NCI-H2227 treated with DMSO at 0.1 percent for 48 hours (cell line): ENCODE data around the gene BPHL.
"Not testable (repeated sequence)": the region's sequence is repeated elsewhere in the genome, so short reads cannot be mapped to it uniquely, and the experiment has no call there.

Experiments used
- DNase-seq: peaks from one replicate; lab custom pipeline; 2025; lab: John Stamatoyannopoulos, UW

BPHL gene

GRCh38 chr6:3118353-3119039, at the start of gene BPHL:
TSS of gene BPHL (plus strand) at chr6:3118711. CDS start at chr6:3118741, 30 bp downstream.
- peak; percentile 93 for DNase-seq

GRCh38 chr6:3071568-3071967, 46.9 kb upstream of the BPHL start:
- DNase-seq, result no peak

- no peak for DNase-seq
Measured at GRCh38 chr6:3072798-3073197, 45.7 kb upstream of the BPHL start.

GRCh38 chr6:3073382-3073781, 45.1 kb upstream of the BPHL start:
- DNase-seq, result no peak

GRCh38 chr6:3075772-3076113, 42.8 kb upstream of the BPHL start:
- DNase-seq, result no peak

- DNase-seq, result no peak
Measured at GRCh38 chr6:3076320-3076719, 42.2 kb upstream of the BPHL start.

- DNase-seq, result no peak
Measured at GRCh38 chr6:3077430-3077829, 41.1 kb upstream of the BPHL start.

GRCh38 chr6:3078952-3079351, 39.6 kb upstream of the BPHL start:
- DNase-seq, result not testable (repeated sequence)

- DNase-seq, result no peak
Measured at GRCh38 chr6:3079682-3080081, 38.8 kb upstream of the BPHL start.

GRCh38 chr6:3081960-3082359, 36.6 kb upstream of the BPHL start:
- no peak for DNase-seq

- no peak for DNase-seq
Measured at GRCh38 chr6:3085074-3085473, 33.4 kb upstream of the BPHL start.

GRCh38 chr6:3086282-3086946, 32.1 kb upstream of the BPHL start:
- DNase-seq, result no peak

GRCh38 chr6:3088446-3088845, 30.1 kb upstream of the BPHL start:
- DNase-seq, result no peak

- no peak for DNase-seq
Measured at GRCh38 chr6:3088968-3089367, 29.5 kb upstream of the BPHL start.

GRCh38 chr6:3090013-3090412, 28.5 kb upstream of the BPHL start:
- no peak for DNase-seq

- no peak for DNase-seq
Measured at GRCh38 chr6:3094815-3095214, 23.7 kb upstream of the BPHL start.

GRCh38 chr6:3102875-3103274, 15.6 kb upstream of the BPHL start:
- no peak for DNase-seq

- no peak for DNase-seq
Measured at GRCh38 chr6:3108746-3109414, 9.6 kb upstream of the BPHL start.

GRCh38 chr6:3109761-3110160, 8.8 kb upstream of the BPHL start:
- DNase-seq, result no peak

GRCh38 chr6:3114377-3114776, 4.1 kb upstream of the BPHL start:
- DNase-seq, result no peak

- no peak for DNase-seq
Measured at GRCh38 chr6:3117912-3118352, 579 bp upstream of the BPHL start.

- DNase-seq, result peak; percentile 40
Measured at GRCh38 chr6:3119040-3119723, 671 bp downstream of the BPHL start.

GRCh38 chr6:3120765-3121089, 2.2 kb downstream of the BPHL start:
- no peak for DNase-seq
